NCI-H146 treated with DMSO at 0.1 percent for 48 hours (cell line): ENCODE data around the gene PDE4D.

Experiments
- DNase-seq: peaks from one replicate; lab custom pipeline; 2025; ENCODE audit not compliant: unreplicated experiment; lab: John Stamatoyannopoulos, UW

The PDE4D gene

DNA sequence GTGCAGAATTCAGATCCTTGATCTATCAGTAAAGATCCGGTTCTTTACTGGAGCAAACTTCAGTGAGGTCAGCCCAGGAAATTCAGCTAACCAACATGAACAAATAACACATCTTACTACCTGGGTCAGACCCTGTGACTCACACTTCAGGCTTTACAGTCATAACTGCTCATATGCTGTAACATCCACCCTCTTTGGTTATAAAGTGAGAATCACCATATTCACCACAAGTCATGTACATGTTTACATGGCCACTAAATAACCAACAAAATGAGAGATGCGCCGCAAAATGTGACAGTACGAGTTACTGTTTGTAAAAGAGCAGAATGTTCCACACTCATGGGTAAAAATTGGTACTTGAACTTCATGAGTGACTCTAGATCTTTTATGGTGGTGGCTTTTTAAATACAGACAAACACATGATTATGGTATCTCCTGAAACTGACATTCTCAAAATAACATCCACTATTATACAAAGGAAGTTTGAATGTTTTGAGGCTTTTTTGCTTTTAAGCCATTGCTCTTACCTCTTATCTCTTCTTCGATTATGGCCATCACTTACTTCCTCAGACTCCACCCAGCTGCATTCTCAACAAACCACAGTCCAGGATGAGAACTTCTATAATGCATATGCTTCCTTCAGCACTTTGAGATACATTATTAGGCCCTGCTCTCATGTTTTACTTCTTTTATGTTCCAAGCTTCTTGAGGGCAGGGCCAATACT lies 794.1 kb downstream of the PDE4D start:
- no peak for DNase-seq

GRCh38 chr5:59098743-59099142 lies 794.8 kb downstream of the PDE4D start:
- no peak for DNase-seq

- no peak for DNase-seq
Observed at GRCh38 chr5:59097712-59098111, 795.8 kb downstream of the PDE4D start.

DNA sequence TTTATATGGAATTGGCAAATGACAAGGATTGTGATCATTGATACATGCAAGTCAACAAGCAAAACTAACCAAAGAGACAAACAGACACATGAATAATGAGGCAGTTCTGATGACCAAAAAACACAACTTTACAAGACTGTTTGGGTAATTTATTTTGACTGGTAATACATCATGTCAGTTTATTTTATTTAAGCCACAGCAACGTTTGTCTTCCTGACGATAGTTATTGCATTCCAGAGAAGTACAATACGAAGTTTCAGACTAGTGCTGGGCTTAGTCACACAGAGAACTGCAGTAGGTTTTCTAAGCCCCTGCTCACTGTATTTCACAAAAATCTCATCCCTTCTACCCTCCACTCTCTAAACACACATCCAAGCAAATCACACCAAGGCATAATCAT lies 796.4 kb downstream of the PDE4D start:
- DNase-seq: no peak

DNA sequence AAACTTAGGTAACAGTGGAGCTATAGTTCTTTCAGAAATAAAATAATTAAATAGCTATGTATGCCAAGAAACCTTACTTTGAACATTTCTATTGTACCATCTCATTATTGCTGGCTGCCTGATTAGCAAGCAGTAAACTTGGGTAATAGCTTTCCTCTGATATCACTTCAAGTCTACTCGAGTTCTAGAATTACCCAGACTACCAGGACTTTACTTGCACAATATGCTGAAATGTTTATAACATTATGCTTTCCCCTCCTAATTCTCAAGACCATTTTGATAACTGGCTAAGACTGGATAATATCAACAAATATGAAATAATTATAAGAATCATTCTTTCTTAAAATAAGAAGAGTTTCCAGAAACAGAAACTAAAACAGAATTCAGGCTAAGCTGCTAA lies 798.0 kb downstream of the PDE4D start:
- DNase-seq: no peak

DNA sequence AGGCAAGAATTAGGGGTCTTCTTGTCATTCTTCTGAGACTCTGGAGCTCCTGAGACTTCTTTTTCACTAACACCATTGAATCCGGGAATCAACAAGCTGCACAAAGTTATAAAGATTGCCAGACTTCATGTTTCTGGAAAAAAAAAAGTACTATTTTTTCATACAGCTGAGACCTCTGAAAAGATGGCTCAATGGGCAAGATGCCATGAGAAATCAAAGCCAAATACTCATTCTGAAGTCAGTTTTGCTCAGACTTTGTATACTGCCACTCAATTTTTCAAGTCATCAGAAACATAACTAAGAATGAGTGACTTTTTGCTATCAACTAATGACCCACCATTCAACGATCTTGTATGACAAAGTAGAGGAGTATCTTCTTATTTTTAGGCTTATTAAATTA lies 798.7 kb downstream of the PDE4D start:
- no peak for DNase-seq

DNA sequence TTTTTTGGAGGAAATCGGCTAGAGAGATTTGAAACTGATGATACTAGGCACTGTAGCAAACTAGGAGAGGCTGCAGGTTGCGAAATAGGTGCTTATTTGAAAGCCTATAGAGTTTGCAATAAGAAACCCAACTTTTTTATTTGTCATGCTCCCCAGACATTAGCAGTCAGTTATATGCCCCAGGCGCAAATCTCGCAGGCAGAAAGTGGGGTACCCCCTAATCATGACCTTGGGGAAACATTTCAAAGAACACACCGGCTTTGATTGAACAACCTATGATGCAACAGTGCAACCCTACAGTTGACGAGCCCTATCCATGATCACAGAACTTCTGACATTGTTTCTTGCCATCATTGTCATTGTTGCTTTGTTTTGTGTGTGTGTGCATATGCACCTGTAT lies 800.2 kb downstream of the PDE4D start:
- no peak for DNase-seq

- DNase-seq: no peak
Observed at GRCh38 chr5:59092758-59093157, 800.8 kb downstream of the PDE4D start.

DNA sequence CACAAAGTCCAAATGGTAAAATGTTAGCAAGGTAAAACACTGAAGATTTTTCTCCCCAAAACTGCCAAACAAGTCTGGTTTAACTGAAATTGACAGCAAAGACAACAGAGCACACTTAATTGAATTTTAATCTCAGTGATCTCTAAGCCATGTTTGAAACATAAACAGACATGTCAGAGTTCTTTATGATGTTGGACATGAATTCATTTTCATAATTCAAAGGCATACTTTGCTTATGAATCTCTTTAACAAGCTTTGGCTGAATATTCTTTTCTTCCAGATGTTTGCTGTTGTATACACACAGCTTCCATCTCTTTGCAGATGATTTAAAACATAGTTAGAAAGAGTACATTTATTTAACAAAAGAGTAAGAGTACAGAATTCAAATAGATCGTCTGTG lies 801.6 kb downstream of the PDE4D start:
- DNase-seq: no peak

DNA sequence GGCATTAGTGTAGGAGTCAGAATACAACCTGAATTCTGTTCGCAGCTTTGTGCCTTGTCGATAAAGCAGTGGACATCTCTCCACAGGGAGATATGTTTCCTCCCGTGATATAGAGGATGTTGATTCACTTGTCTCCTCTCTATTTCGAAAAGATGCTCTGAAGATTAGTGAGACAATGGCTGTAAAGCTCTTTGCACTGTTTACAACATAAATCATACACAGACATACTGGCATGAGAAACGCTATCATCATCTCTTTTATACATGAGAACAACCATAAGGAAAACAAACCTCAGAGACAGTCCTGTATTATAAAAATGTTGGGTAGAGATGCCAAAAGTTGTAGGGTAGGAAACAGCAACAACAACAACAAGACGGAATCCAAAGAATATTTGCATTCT lies 803.2 kb downstream of the PDE4D start:
- no peak for DNase-seq

DNA sequence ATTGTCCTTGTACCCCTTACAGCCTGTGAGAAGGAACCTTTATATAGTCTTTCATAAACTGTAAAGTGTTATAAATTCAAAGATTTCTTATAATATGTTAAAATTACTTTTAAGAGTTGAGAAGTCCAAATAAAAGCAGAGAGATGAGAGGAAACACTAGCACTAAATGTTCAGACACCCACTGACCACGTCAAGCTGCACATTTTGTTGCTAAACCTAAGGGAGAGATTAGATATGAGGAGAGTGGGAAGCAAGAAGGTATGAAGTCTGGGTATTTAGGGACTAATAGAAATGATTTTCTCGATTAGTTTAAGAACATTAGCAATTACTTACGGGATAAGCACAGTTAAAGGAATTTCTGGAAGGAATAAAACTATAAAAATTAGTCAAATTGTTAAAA lies 803.8 kb downstream of the PDE4D start:
- no peak for DNase-seq

GRCh38 chr5:59088546-59088945 lies 805.0 kb downstream of the PDE4D start:
- no peak for DNase-seq

- DNase-seq: no peak
Observed at GRCh38 chr5:59086024-59086423, 807.5 kb downstream of the PDE4D start.

DNA sequence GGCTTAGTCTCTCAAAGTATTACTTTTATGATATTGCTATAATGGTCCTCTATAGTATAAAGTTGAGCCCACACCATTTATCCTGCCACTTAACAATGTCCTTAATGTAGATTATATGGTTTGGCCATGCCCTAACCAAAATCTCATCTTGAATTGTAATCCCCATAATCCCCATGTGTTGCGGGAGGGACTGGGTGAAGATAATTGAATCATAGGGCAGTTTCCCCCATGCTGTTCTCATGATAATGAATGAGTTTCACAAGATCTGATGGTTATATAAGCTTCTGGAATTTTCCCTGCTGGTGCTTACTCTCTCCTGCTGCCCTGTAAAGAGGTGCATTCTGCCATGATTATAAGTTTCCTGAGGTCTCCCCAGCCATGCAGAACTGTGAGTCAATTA lies 811.8 kb downstream of the PDE4D start:
- no peak for DNase-seq

- DNase-seq: no peak
Observed at GRCh38 chr5:59079622-59080620, 813.6 kb downstream of the PDE4D start.

DNA sequence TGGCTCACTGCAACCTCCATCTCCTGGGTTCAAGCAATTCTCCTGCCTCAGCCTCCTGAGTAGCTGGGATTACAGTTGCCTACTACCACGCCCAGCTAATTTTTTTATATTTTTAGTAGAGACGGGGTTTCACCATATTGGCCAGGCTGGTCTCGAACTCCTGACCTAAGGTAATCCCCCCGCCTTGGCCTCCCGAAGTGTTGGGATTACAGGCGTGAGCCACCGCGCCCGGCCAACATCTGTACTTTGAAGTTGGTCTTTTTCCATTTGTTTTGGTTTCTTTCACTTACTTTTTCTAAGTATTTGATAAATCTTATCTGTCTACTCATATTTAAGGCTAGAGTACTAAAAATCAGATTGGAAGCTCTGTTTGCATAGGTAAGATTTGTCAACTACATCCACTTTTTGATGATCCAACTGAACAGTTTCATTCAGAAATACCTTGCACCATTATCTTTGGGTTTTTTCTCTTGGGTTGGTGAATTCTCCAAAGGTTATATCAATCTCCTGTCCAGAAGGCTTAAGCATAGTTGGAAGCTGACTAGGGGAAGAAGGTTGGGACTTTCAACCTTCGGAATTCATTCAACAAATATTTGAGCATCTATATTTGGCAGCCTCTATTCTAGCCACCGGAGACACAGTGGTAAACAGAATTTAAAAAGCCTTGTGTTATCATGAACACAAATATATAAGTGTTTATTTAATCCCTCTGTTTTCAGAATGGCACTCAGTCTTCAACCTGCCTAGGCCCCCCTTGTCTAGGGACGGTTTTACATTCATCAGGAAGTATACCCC lies 821.6 kb downstream of the PDE4D start:
- DNase-seq: no peak

DNA sequence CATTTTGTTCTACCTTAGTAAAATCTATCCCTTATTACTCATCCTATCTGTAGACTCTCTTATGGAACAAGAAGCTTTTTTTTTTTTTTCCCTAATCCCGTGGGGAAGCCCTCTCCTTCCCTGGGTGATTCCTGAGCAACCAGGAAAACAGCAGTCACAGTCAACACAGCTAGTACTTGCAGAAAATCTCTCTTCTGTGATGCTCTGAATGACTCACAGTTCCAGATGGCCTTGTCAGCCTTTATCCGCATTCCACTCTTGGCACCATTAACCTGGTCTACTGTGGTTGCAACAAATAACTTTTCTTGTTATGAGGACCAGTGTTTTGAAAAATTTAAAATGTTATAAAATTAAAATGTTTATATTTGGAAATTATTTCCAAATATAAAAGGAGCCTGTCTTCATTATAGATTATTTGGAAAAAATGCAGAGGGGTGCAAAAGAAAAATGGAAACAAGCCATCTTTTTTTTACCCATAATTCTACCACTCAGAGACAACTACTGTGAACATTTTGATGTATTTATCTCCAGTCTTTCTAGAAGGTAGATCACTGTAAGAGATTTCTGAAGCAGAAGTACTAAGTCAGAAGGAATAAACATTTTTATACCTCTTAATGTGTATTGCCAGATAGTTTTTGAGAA lies 824.0 kb downstream of the PDE4D start:
- no peak for DNase-seq

GRCh38 chr5:59067956-59068656 lies 825.4 kb downstream of the PDE4D start:
- no peak for DNase-seq

DNA sequence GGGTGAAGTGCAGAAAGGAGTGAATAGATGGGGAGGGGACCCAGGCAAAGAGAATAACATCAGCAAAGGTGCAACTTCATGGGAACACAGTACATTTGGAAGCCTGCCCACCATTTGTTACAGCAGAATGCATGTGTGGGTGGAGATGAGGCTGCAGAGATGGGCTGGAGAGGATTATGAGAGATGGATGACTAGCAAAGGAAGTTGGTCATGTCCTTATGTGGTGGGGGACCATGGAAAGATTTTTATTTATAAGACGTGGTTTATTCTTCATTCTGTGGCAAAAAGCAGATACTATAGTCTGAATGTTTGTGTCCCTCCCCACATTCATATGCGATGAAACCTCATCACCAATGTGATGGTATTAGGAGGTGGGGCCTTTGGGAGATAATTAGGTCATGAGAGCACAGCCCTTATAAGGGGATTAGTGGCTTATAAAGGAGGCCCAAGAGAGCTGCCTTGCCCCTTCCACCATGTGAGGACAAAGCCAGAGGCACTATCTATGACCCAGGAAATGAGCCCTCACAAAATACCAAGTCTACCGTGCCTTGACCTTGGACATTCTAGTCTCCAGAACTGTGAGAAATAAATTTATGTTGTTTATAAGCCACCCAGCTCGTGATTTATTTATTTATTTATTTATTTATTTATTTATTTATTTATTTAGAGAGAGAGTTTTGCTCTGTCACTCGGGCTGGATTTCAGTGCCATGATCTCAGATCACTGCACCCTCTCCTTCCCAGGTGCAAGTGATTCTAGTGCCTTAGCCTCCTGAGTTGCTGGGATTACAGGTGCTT lies 827.0 kb downstream of the PDE4D start:
- DNase-seq: no peak

DNA sequence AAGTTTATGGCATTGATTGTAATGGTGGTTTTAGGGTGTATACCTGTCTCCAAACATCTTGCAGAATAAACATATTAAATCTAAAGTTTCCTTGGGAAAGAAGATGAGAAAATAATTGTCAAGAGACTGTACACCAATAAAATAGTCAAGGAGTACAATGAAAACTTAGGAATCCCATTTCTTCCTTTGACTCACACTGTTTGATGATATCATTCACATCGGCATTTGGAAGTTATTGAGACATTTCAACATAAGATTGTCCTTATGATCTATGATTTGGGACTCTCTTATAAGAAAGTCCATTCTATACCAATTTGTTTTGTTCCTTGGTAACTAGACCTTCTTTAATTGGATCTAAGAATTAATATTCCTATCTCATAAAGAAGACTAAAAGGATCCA lies 828.0 kb downstream of the PDE4D start:
- no peak for DNase-seq
